Measurements from ENCODE around the gene SIRT3. TPM values are rescaled to one million over a fixed set of nuclear protein-coding genes. Genes with fewer than 3 reads are reported as not detected.

SIRT3 gene
- total RNA-seq, 1 donor from 2014 or later = 18.5 TPM

GRCh38 chr11:211741-212140 is 24.4 kb downstream of the SIRT3 start:
- no peak overlapping the region for H3K27ac Mint-ChIP-seq (ENCODE audit: unreplicated experiment)
- H3K27me3 Mint-ChIP-seq (ENCODE audit: low read depth) = no peaks in the 10 kb centered on the region
- no peak overlapping the region for H3K4me3 Mint-ChIP-seq (ENCODE audit: unreplicated experiment)
- H3K9me3 Mint-ChIP-seq (ENCODE audit: low read depth) = no peaks in the 10 kb centered on the region
- H3K36me3 Mint-ChIP-seq (ENCODE audit: low read depth) = peaks cover 16% of the 10 kb centered on the region
- H3K4me1 Mint-ChIP-seq (ENCODE audit: low read depth) = peaks cover 26% of the 10 kb centered on the region
- peak; percentile 63 for DNase-seq (ENCODE audit: low spot score)
- no peak for TF ChIP-seq CTCF (IDR thresholded peaks at IDR 0.05)

DNA sequence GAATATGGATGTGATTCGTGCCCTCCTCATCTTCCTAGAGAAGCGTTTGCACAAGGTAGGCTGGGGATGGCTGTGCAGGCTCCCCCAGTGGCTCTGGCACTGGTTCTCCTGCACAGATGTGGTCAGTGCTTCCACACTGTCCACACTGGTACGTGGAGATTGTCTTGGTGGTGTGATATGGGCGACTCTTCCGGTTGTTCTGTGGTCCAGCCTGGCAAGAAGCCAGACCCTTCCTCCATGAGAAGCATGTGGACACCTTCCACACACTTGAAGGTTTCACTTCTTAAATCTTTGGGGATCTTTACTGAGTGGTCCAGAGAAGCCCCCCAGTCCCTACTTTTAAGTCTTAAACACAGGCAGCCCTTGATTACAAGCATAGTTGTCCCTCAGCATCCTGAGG is 24.8 kb downstream of the SIRT3 start:
- Mint-ChIP-seq H3K4me1 (ENCODE audit: low read depth) (peaks cover 27% of the 10 kb centered on the region), H3K4me3 (ENCODE audit: unreplicated experiment) (no peak overlapping the region), H3K27ac (ENCODE audit: unreplicated experiment) (no peak overlapping the region), H3K36me3 (ENCODE audit: low read depth) (peaks cover 16% of the 10 kb centered on the region), H3K27me3 (ENCODE audit: low read depth) (no peaks in the 10 kb centered on the region), H3K9me3 (ENCODE audit: low read depth) (no peaks in the 10 kb centered on the region)
- TF ChIP-seq CTCF (IDR thresholded peaks at IDR 0.05) = no peak
- peak; percentile 20 for DNase-seq (ENCODE audit: low spot score)

- no peak overlapping the region for H3K4me3 Mint-ChIP-seq (ENCODE audit: unreplicated experiment)
- H3K36me3 Mint-ChIP-seq (ENCODE audit: low read depth) = peaks cover 16% of the 10 kb centered on the region
- peaks cover 32% of the 10 kb centered on the region for H3K4me1 Mint-ChIP-seq (ENCODE audit: low read depth)
- peak overlapping the region; percentile 96 for H3K27ac Mint-ChIP-seq (ENCODE audit: unreplicated experiment)
- no peaks in the 10 kb centered on the region for H3K9me3 Mint-ChIP-seq (ENCODE audit: low read depth)
- TF ChIP-seq CTCF (IDR thresholded peaks at IDR 0.05) = no peak
- DNase-seq (ENCODE audit: low spot score) = peak; percentile 60
- H3K27me3 Mint-ChIP-seq (ENCODE audit: low read depth) = no peaks in the 10 kb centered on the region
Measured at GRCh38 chr11:210803-211180, 25.4 kb downstream of the SIRT3 start.

DNA sequence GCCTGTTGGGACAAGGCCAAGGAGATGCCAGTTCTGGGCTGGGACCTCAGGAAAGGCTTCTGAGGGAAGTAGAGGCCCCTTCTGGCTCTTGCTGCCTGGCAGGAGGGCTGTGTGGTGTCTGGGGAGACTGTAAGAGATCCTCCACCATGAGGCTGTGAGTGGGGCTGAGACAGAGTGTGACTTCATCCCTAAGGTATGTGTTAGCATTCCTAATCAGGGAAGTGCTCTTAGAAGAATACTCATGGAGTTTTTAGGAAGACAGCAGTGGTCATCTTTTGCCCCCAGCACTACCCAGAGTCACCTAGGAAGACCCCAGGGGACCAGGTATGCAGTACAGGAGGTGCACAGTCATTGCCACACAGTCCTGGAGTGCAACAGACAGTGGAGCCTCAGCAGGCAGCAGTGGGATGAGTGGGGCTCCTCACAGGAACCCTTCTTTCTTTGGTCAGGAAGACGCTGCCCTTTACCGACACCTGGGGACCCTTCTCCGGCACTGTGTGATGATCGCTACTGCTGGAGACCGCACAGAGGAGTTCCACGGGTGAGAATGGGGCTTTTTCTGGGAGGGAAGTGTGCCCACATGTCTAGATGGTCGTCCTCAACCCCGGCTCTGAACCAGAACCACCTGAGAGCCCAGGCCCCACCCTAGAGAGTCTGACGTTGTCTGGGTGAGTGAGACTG is 25.9 kb downstream of the SIRT3 start:
- DNase-seq (ENCODE audit: low spot score) = peak; percentile 52
- Mint-ChIP-seq H3K36me3 (ENCODE audit: low read depth) (peaks cover 17% of the 10 kb centered on the region), H3K4me3 (ENCODE audit: unreplicated experiment) (peak overlapping the region; percentile 99), H3K9me3 (ENCODE audit: low read depth) (no peaks in the 10 kb centered on the region), H3K27me3 (ENCODE audit: low read depth) (no peaks in the 10 kb centered on the region), H3K4me1 (ENCODE audit: low read depth) (peaks cover 35% of the 10 kb centered on the region), H3K27ac (ENCODE audit: unreplicated experiment) (peak overlapping the region; percentile 96)
- TF ChIP-seq CTCF (IDR thresholded peaks at IDR 0.05) = no peak

- peak; percentile 9 for TF ChIP-seq CTCF (IDR thresholded peaks at IDR 0.05)
- Mint-ChIP-seq H3K36me3 (ENCODE audit: low read depth) (peaks cover 13% of the 10 kb centered on the region), H3K27me3 (ENCODE audit: low read depth) (no peaks in the 10 kb centered on the region), H3K9me3 (ENCODE audit: low read depth) (no peaks in the 10 kb centered on the region), H3K27ac (ENCODE audit: unreplicated experiment) (peak overlapping the region; percentile 100), H3K4me3 (ENCODE audit: unreplicated experiment) (peak overlapping the region; percentile 99), H3K4me1 (ENCODE audit: low read depth) (peaks cover 41% of the 10 kb centered on the region)
- DNase-seq (ENCODE audit: low spot score) = peak; percentile 85
Measured at GRCh38 chr11:209275-210121, 26.6 kb downstream of the SIRT3 start.
